ENCODE measurements around the gene BAHD1. TPM values are rescaled to one million over a fixed set of nuclear protein-coding genes. Genes with fewer than 3 reads are reported as not detected.
A peak's percentile ranks its signal among the peaks of the same experiment; 100 is the strongest.

Gene BAHD1
- total RNA-seq, 4 donors from 2014 or later = 11.6 to 29.6 (median 22.3) TPM

DNA sequence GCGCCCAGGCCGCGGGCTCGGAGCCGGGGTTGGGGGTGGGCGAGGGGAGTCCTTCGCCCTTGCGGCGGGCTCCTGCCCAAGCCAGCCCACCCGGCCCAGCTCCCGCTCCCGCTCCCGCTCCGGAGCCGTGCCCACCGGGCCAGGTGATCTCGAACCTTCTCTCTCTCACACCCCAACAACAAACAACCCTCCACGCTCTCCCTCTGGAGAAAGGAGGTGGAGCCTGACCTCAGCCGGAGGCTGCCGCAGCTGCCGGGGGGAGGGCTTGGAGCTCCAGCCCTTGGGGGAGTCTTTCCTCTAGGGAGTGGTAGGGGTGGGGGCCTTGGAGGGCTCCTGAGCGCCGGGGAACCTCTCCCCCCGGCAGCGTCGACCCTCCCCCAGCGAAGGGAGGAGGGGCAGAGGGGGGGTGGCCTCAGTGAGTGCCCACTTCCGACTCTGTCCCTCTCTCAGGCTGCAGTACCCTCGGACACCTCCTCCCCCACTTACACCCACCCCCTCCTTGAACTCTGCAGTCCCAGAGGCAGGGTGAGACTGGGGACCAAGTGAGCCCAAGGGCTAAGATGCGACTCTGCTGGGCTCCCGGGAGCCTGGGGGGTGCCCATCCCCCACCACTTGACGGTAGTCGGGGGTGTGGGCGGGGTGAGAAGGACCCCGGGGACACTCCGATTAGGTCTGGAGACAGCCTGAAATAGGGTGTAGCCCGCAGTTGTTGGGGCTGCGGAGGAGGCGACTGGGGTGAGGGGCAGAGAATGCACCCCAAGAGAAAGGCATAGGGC, 4.4 kb upstream of the BAHD1 start:
- H3K4me1 ChIP-seq = peaks cover 35 to 41% (median 36%) of the 10 kb centered on the region in 4 donors
- H3K4me3 ChIP-seq = peak overlapping the region; percentile 47 to 60 (median 51)
- no peak for DNase-seq (ENCODE audit: extremely low spot score)
- peaks cover 0 to 34% (median 15%) of the 10 kb centered on the region in 4 donors for H3K27me3 ChIP-seq
- TF ChIP-seq POLR2A (IDR thresholded peaks at IDR 0.05; ENCODE audit: low read depth) (no peak), POLR2AphosphoS5 (IDR thresholded peaks at IDR 0.05) (no peak), EP300 (IDR thresholded peaks at IDR 0.05) (no peak)
- TF ChIP-seq, protein P1, sequence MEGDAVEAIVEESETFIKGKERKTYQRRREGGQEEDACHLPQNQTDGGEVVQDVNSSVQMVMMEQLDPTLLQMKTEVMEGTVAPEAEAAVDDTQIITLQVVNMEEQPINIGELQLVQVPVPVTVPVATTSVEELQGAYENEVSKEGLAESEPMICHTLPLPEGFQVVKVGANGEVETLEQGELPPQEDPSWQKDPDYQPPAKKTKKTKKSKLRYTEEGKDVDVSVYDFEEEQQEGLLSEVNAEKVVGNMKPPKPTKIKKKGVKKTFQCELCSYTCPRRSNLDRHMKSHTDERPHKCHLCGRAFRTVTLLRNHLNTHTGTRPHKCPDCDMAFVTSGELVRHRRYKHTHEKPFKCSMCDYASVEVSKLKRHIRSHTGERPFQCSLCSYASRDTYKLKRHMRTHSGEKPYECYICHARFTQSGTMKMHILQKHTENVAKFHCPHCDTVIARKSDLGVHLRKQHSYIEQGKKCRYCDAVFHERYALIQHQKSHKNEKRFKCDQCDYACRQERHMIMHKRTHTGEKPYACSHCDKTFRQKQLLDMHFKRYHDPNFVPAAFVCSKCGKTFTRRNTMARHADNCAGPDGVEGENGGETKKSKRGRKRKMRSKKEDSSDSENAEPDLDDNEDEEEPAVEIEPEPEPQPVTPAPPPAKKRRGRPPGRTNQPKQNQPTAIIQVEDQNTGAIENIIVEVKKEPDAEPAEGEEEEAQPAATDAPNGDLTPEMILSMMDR (IDR thresholded peaks at IDR 0.05) = no peak
- intact Hi-C loops (cut with DNase I) = no loop called here
- H3K27ac ChIP-seq (replicated peaks in 1 of 4) = no peak overlapping the region
- no peaks in the 10 kb centered on the region for H3K36me3 ChIP-seq
- no peaks in the 10 kb centered on the region for H3K9me3 ChIP-seq
- WGBS = 0% methylated on average over 18 of the region's 39 CpGs

DNA sequence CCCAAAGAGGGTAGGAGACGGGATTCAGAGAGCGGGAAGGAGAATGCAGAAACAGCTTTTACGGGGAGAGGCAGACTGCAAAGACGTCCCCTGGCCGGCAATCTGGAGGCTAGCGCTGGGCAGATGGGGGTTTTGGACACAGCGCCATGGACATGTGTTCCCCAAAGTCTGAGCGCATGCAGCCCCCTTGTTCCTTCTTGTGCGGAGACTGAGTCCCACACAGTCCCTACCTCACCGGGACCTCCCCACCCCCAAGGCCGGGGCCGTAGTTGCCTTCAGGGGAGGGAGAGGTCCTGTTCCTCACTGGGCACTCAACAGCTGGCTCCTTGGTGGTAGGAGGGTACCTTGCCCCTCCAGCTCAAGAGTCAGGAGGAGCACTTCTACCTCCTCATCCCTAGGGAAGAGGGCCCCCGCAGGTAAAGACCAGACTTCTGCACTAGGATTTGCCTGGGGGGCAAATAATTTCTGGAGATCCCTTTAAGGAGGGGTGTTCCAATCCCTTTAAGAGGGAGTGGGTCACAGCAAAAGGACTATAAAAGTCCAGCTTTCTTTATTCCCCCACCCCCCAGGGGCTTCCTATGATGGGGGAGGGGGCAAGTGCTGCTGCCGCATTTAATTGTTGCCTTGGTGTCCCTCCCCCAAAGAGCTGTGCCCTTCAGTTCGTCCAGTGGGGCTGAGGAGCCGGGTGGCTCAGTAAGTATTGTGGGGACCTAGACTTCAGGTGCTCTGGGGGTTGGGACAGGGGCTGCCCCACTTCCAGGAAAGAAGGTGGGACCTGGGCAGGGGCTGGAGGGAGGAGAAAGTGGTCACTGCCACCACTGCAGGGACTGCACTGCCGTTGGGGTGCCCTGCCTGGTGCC, 3.6 kb upstream of the BAHD1 start:
- H3K27me3 ChIP-seq = peaks cover 0 to 34% (median 15%) of the 10 kb centered on the region in 4 donors
- TF ChIP-seq, protein P1 (IDR thresholded peaks at IDR 0.05) = no peak
- TF ChIP-seq EP300 (IDR thresholded peaks at IDR 0.05) = no peak
- no peak for TF ChIP-seq POLR2AphosphoS5 (IDR thresholded peaks at IDR 0.05)
- no peak for TF ChIP-seq POLR2A (IDR thresholded peaks at IDR 0.05; ENCODE audit: low read depth)
- no peak overlapping the region for H3K27ac ChIP-seq (replicated peaks in 1 of 4)
- H3K9me3 ChIP-seq = no peaks in the 10 kb centered on the region
- peak overlapping the region; percentile 47 to 60 (median 51) for H3K4me3 ChIP-seq
- H3K4me1 ChIP-seq = peaks cover 36 to 46% (median 40%) of the 10 kb centered on the region in 4 donors
- intact Hi-C loops (cut with DNase I) = no loop called here
- WGBS = 6% methylated on average over 14 of the region's 17 CpGs
- DNase-seq (ENCODE audit: extremely low spot score) = no peak
- H3K36me3 ChIP-seq = no peaks in the 10 kb centered on the region

DNA sequence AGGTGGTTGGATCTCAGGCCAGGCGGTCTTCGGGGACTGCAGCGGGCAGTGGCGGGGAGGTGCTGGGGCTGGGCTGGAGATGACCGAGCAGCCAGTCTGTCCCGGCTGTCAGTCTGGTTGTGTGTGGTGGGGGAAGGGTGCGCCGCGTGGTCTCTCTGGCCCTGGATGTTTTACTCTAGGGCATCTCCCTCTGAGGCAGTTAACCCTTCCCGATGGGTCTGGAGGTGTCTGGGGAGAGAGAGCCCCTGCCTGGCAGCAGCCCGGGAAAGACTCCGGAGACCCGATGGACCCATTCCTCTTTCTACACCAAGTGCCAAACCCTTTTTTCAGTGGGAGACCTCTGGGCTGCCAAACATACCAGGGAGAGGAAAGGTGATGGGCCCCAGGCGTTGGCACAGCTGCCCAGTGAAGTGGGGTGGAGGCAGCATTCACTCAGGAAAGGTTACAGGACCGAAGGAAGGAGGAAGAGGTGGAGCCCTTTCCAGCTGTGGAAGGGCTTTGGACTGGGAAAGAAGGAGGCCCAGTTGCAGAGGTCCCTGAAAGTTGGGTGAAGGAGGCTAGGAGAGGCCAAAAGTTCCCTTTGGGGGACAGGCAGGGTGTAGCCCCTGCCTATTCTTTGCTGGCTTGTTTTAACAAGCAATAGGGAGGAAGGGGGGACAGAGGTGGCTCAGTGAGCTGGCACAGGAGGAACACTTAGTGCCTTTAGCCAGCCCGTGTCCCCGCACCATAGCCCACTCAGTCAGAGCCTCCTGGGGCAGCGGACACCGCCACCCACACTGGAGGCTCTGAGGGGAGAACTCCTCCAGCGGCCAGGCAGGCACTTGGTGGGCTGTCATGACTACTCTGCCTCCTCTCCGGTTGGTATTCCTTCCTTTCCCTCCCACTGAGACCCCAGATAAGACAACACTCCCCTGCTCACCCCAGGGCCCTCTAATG, 2.7 kb upstream of the BAHD1 start:
- TF ChIP-seq POLR2AphosphoS5 (IDR thresholded peaks at IDR 0.05) = no peak
- TF ChIP-seq, protein P1 (IDR thresholded peaks at IDR 0.05) = no peak
- no peak for TF ChIP-seq POLR2A (IDR thresholded peaks at IDR 0.05; ENCODE audit: low read depth)
- no peak for TF ChIP-seq EP300 (IDR thresholded peaks at IDR 0.05)
- intact Hi-C loops (cut with DNase I) = no loop called here
- DNase-seq (ENCODE audit: extremely low spot score) = no peak
- Histone ChIP-seq H3K9me3 (no peaks in the 10 kb centered on the region), H3K27ac (replicated peaks in 1 of 4) (no peak overlapping the region), H3K4me1 (peaks cover 43 to 55% (median 49%) of the 10 kb centered on the region in 4 donors), H3K27me3 (peaks cover 0 to 34% (median 15%) of the 10 kb centered on the region in 4 donors), H3K36me3 (no peaks in the 10 kb centered on the region), H3K4me3 (no peak overlapping the region)
- 69% methylated on average over 12 of the region's 21 CpGs for WGBS

DNA sequence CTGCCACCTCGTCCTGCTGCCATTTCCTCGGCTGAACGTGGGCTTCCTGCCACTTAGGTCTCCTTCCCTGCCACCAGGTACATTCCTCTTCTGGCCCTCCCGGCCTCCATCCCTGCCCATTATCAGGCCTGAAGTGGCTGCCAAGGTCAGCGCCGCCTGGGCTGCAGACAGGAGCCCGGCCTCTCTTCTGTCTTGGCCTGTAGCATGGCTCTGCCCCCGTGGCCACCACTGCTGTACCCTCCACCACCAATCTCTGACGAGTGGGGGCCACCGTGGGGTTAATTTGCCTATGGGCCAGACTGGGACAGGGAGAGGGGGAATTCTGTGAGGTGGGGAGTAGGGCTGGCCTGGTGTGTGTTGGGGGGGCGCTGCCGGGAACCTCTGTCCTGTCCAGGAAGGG, 2.0 kb upstream of the BAHD1 start:
- H3K4me1 ChIP-seq = peaks cover 50 to 62% (median 56%) of the 10 kb centered on the region in 4 donors
- H3K4me3 ChIP-seq = no peak overlapping the region
- intact Hi-C loops (cut with DNase I) = no loop called here
- WGBS = 82% methylated on average over 12 of the region's 12 CpGs
- H3K27ac ChIP-seq (replicated peaks in 1 of 4) = no peak overlapping the region
- no peaks in the 10 kb centered on the region for H3K36me3 ChIP-seq
- H3K9me3 ChIP-seq = no peaks in the 10 kb centered on the region
- TF ChIP-seq, protein P1 (IDR thresholded peaks at IDR 0.05) = no peak
- TF ChIP-seq EP300 (IDR thresholded peaks at IDR 0.05) = no peak
- H3K27me3 ChIP-seq = peaks cover 0 to 34% (median 15%) of the 10 kb centered on the region in 4 donors
- no peak for DNase-seq (ENCODE audit: extremely low spot score)
